GM10248 (cell line): ENCODE data around the gene GRAMD4.
A peak's percentile ranks its signal among the peaks of the same experiment; 100 is the strongest.

ENCODE experiments used
- CTCF ChIA-PET: fragments of 300-600 bp; sonication (Branson Sonifier 250); formaldehyde crosslinking; extraction: SDS; loops from one replicate; lab custom pipeline; 2021; ENCODE audit warnings: antibody characterized with exemption; lab: Yijun Ruan, JAX
- POLR2A ChIA-PET: fragments of 350-650 bp; sonication (Branson Sonifier 250); formaldehyde crosslinking; extraction: SDS; loops from one replicate; lab custom pipeline; 2020; ENCODE audit warnings: antibody characterized with exemption; lab: Yijun Ruan, JAX
- DNase-seq: peaks from one replicate; pipeline ENCODE4 v3.0.0; 2012; ENCODE audit errors: extremely low spot score
- TF ChIP-seq, protein P1 (sequence below): IDR thresholded peaks from 2 replicates; pipeline ENCODE4 v1.5.1; 2012; ENCODE audit warnings: mild to moderate bottlenecking, low read depth; ENCODE audit errors: extremely low read depth, missing control alignments, control extremely low read depth

GRAMD4 gene

DNA sequence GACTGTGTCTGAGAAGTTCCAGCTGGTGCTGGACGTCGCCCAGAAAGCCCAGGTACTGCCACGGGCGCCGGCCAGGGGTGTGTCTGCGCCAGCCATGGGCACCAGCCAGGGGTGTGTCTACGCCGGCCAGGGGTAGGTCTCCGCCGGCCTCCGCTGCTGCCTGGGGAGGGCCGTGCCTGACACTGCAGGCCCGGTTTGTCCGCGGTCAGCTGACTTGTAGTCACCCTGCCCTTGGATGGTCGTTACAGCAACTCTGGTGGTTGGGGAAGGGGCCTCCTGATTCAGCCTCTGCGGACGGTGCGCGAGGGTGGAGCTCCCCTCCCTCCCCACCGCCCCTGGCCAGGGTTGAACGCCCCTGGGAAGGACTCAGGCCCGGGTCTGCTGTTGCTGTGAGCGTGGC lies 47.9 kb downstream of the GRAMD4 start:
- no peak for DNase-seq
- TF ChIP-seq, protein P1, sequence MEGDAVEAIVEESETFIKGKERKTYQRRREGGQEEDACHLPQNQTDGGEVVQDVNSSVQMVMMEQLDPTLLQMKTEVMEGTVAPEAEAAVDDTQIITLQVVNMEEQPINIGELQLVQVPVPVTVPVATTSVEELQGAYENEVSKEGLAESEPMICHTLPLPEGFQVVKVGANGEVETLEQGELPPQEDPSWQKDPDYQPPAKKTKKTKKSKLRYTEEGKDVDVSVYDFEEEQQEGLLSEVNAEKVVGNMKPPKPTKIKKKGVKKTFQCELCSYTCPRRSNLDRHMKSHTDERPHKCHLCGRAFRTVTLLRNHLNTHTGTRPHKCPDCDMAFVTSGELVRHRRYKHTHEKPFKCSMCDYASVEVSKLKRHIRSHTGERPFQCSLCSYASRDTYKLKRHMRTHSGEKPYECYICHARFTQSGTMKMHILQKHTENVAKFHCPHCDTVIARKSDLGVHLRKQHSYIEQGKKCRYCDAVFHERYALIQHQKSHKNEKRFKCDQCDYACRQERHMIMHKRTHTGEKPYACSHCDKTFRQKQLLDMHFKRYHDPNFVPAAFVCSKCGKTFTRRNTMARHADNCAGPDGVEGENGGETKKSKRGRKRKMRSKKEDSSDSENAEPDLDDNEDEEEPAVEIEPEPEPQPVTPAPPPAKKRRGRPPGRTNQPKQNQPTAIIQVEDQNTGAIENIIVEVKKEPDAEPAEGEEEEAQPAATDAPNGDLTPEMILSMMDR, result no peak
- ChIA-PET POLR2A (no interaction called here), CTCF (no interaction called here)

DNA sequence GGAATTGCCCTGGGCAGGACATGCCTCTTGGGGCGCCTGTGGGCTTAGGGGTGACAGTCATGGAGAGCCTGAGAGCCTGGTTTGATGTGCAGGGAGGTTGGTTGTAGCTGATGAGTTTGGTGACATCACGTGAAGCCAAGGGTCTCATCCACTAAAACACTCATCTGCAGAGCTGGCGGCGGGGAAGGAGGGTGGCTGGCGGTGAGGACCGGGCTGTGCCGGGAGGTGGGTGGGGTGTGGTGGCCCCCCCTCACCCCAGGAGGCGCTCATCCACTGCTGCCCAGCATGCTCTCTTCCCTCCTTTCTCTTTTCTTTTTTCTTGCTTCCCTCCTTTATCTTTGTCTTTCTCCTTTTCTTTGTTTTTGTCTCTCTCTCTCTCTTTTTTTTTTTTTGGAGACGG lies 49.0 kb downstream of the GRAMD4 start:
- CTCF ChIA-PET, result interaction anchor here (2.1 kb wide), 1 partner anchor 106 kb away, joined by 5 read pairs; no protein-coding TSS in a partner anchor

DNA sequence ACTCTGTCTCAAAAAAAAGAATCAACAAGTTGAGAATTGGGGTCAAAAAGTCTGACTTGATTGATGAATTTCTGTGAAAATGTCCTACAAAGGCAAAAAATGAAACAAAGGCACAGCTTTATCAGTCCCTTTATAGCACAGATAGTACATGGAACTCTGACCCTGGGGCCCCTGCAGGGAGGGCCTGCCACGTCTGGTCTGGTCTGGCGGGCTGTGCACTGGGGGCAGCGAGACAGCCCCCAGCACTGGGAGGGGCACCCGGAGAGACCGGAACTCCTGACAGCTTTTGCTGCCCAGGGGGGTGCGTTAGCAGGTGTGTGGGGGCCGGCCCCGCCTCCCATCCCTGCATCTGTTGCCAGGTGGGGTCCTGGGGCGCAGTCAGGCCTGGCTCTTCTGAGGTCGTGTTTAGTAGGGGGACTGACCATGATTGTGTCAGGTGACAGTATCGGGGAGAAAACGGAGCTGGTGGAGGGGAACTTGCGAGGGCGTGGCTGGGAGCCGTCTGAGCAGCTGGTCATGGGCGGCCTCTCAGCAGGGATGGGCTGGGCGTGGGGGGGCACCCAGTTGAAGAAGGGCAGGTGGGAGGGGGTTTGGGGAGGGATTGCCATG lies 51.7 kb downstream of the GRAMD4 start:
- CTCF ChIA-PET, result interaction anchor here (0.9 to 2.8 kb wide), 2 partner anchors 10 to 20 kb away, joined by 3 to 10 read pairs; no protein-coding TSS in a partner anchor
- POLR2A ChIA-PET, result interaction anchor here (0.5 to 0.7 kb wide), 2 partner anchors 88 to 462 kb away, joined by 8 read pairs; no protein-coding TSS in a partner anchor

More for the DNA sequence above, 49.0 kb downstream of the GRAMD4 start:
- no peak for DNase-seq
- TF ChIP-seq, protein P1, result no peak
- POLR2A ChIA-PET, result no interaction called here

DNA sequence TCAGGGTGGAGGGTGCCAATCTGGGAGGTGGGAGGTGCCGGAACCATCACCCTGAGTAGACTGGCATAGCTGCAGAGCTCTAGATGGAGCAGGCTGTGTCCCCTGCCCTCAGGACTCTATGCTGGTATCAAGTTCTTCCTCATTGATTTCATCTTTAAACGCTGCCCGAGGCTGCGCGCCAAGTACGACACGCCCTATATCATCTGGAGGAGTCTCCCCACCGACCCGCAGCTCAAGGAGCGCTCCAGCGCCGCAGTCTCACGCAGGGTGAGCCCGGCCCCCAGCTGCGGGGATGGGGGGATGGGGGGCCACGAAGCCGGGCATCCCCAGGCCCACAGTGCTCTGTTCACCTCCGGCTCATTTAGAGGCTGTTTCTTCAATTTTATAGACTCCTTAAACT lies 52.5 kb downstream of the GRAMD4 start:
- DNase-seq, result no peak
- ChIA-PET POLR2A (no interaction called here), CTCF (interaction anchor here (1.8 to 2.8 kb wide), 2 partner anchors 9 to 86 kb away, joined by 4 to 10 read pairs; no protein-coding TSS in a partner anchor)
- TF ChIP-seq, protein P1, result no peak

More for the DNA sequence above, 51.7 kb downstream of the GRAMD4 start:
- DNase-seq, result peak; percentile 60
- TF ChIP-seq, protein P1, result no peak

DNA sequence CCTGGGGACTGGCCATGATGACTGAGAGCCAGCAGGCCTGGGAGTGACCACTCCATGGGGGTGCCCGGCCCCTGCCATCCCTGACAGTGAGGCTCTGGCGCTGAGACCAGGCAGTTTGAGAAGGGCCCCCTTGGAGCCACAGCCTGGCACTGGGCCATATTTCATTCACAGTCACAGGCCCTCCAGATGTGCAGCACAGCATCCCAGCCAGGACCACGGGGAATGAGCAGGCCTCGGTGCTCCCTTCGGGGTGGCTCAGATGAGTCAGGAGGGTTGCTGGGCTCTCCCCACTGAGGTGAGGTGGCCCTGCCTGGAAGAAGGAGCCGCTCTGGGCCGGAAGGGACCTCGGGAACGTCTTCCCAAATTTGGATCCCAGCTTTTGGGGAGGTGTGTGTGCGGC lies 53.0 kb downstream of the GRAMD4 start:
- POLR2A ChIA-PET, result no interaction called here
- no peak for DNase-seq
- TF ChIP-seq, protein P1, result no peak
- CTCF ChIA-PET, result interaction anchor here (1.8 to 2.8 kb wide), 2 partner anchors 9 to 86 kb away, joined by 4 to 10 read pairs; no protein-coding TSS in a partner anchor

DNA sequence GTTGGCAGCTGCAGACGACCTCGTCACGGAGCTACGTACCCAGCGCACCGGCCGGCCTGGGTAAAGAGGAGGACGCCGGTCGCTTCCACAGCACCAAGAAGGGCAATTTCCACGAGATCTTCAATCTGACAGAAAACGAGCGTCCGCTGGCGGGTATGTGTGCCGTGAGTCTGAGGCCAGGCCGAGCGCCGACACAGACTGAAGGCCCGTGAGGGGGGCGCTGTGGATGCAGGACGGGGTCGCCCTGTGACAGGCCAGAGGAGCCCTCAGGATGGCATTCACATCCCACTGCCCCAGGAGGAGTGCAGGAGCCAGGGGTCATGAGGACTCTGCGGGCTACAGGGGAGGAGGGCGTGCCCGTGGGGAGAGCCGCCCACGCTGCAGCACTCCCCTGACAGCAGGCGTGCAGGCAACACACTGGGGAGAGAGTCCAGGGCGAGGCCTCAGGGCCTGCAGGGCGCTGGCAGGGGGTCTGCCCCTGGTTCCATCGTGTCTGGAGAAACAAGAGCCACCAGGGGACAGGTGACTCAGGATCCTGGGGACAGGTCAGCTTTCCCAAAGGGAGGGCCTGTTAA lies 53.6 kb downstream of the GRAMD4 start:
- POLR2A ChIA-PET, result no interaction called here

More for the DNA sequence above, 53.6 kb downstream of the GRAMD4 start:
- CTCF ChIA-PET, result interaction anchor here (0.7 to 1.8 kb wide), 2 partner anchors 9 to 85 kb away, joined by 4 read pairs; no protein-coding TSS in a partner anchor
- TF ChIP-seq, protein P1, result no peak
- DNase-seq, result peak; percentile 53
